ENCODE measurements around the gene ID1.
A peak's percentile ranks its signal among the peaks of the same experiment; 100 is the strongest.
"Not testable (repeated sequence)": the region's sequence is repeated elsewhere in the genome, so short reads cannot be mapped to it uniquely, and the experiment has no call there.

ID1 gene

DNA sequence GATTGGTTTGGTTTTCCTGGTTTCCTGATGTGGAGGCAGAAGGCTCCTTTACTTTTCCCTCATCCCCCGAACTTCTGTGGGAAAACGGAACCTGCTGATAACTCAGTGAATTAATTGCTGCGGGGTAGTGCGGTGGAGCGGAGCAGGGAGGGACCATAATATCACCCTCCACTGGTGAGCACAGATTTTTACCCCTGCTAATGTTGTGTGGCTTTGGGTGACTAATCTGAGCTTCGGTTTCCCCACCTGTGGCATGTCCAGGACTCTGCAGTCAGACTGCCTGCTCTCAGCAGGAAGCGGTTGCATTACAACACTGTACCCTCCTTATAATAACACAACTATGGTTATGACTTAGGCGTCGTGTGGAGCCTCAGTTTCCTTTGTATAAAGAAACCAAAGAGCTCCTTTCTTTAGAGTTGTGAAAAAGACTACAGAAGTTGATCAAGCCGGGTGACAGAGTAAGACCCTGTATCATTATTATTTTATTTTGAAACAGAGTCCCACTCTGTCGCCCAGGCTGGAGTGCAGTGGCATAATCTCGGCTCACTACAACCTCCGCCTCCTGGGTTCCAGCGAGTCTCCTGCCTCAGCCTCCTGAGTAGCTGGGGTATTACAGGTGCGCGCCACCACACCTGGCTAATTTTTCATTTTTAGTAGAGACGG, 2.2 kb upstream of the ID1 start:
- DNase-seq = peak; percentile 58 to 62

GRCh38 chr20:31603822-31604566, 1.1 kb upstream of the ID1 start:
- DNase-seq = peak; percentile 73 to 84

DNA sequence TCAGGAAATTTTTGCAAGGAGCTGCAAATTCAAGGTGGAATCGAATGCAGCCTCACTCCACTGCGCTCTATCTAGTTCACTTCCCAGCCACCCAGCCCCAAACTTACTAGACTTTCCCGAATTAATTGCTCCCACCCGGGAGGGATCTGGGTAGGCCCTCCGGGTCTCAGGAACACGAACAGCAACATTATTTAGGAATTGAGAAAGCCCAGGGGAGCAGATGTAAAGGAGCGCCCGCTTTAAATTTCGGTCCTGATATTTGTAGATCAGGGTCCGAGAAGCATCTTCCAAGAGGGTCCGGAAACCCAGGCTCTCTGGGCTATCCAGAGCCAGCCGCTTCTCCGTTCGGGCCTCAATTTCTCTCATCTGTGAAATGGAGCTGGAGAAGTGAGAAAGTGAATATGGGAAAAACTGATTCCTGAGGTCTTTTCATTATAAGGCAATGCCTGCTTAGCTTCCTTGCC, 490 bp upstream of the ID1 start:
- DNase-seq = no peak

DNA sequence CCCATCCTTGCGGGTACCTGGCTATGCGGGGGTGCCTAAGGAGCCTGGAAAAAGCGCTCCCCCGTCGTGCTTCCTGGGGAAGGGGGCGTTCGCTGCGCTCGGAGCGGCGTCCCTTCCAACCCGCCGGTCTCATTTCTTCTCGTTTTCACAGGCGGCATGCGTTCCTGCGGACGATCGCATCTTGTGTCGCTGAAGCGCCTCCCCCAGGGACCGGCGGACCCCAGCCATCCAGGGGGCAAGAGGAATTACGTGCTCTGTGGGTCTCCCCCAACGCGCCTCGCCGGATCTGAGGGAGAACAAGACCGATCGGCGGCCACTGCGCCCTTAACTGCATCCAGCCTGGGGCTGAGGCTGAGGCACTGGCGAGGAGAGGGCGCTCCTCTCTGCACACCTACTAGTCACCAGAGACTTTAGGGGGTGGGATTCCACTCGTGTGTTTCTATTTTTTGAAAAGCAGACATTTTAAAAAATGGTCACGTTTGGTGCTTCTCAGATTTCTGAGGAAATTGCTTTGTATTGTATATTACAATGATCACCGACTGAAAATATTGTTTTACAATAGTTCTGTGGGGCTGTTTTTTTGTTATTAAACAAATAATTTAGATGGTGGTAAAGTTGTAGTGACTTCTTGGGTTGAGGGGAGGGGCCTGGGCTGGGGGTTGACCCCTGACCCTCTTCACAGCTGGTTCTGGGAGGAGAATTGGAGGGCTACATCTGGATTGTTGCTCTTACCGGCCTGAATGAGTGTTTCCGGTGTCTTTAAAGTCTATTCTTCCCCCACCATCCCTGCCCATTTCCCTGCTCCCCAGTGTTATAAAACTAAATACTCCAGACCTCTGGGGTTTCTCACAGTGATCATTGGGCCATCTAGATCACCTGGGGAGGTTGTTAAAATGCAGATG, 1.1 kb downstream of the ID1 start:
- DNase-seq = peak; percentile 11 to 35

GRCh38 chr20:31606804-31607639, 1.9 kb downstream of the ID1 start:
- DNase-seq = no peak

DNA sequence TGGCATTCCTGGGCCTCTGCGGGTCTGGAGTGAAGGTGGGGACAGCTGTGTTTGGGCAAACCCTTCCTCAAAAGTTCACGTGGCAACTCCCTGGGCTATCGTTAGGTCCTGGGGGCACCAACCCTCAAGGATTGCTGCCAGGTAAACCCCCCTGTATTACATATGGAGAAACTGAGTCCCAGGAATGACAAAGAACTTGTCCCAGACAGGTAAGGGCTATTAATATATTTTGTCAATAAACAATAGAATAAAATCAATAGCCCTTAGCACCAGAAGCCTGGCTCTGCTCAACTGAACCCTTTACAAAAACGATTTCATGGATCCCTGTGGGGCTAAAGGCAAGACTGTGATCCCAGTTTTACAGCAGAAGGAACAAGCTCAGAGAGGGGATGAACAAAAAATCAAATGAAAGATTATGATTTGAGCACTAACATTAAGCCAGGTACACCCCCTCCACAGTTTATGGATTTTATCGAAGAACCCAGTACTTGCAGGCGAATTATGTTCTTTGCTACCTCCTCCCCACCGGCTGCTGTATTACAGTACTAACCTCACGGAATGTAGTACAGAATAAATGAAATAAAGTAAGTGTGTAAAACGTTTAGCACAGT, 2.7 kb downstream of the ID1 start:
- DNase-seq = no peak

DNA sequence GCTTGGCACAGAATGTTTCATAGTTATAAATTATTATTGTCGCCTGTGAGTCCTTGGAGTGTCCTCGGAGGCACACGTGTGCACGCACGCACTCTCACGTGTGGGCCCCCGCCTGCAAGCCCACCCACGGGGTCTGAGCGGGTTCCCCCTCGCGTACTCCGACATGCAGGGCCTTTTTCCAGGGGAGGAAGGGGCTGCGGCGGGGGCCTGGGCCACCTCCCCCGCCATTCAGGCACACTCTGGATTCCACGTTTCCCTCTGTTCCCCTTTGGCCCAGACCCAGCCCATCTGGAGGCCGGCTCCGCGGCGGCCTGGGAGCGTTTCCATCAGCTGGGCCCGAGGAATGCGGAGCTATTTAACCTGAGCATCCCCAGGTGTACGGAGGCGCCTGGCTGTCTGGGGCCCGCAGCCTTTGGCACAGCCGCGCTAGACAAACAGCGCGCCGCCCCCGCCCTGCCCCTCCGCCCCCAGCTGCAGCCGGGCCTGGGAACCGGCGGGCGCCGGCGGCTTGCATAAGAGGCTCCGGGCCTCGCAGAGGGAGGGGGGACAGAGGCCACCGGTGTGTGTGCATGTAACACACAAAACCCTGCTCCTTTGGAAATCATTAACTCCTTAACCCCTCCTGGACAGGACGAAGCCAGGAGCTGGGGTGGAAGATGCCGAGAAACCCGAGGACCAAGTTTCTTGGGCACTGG, 3.3 kb downstream of the ID1 start:
- DNase-seq = no peak

- not testable (repeated sequence) for DNase-seq
These were observed 7.2 kb downstream of the ID1 start for GRCh38 chr20:31612271-31612640.

DNA sequence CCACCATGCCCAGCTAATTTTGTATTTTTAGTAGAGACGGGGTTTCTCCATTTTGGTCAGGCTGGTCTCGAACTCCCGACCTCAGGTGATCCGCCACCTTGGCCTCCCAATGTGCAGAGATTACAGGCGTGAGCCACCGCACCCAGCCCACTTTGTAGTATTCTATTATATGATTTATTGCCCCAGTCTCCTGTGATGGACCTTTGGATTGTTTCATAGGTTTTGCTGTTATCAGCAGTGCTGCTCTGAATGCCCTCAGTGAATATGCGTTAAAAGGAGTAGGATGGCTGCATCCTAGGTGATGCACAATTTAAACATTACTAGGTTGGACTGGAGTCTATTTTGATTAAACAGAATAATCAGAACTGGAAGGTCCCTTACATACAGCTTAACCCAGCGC, 10.3 kb downstream of the ID1 start:
- DNase-seq = no peak

DNA sequence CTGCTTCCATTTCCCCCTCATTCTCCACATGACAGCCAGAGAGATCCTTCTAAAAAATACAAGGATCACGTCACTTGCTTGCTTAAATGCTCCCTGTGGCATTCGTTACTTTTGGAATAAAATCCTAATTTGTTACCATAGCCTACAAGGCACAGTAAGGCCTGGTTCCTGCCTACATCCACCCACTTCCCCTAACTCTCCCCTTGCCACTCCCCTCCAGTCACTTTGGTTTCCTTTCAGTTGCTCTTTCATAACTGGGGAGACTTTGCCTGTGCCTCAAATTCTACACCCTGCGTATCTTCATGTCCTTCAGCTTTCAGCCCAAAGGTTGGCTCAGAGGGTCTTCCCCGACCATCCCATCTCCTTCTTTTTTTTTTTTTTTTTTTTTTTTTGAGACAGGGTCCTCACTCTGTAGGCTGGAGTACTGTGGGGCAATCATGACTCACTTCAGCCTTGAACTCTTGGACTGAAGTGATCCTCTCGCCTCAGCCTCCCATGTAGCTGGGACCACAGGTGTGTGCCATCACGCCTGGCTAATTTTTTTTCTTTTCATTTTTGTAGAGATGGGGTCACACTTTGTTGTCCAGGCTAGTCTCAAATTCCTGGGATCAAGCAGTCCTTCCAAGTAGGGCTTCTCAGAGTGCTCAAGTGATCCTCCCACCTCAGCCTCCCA, 12.5 kb downstream of the ID1 start:
- no peak for DNase-seq

- DNase-seq = no peak
These were observed 15.2 kb downstream of the ID1 start for GRCh38 chr20:31620246-31620645.

GRCh38 chr20:31623123-31623505, 18.0 kb downstream of the ID1 start:
- DNase-seq = not testable (repeated sequence)

GRCh38 chr20:31626534-31626933, 21.4 kb downstream of the ID1 start:
- DNase-seq = not testable (repeated sequence)

GRCh38 chr20:31628057-31628456, 23.0 kb downstream of the ID1 start:
- DNase-seq = not testable (repeated sequence)

GRCh38 chr20:31630187-31630790, 25.2 kb downstream of the ID1 start:
- DNase-seq = no peak

GRCh38 chr20:31632548-31633338, 27.7 kb downstream of the ID1 start:
- no peak for DNase-seq

- no peak for DNase-seq
These were observed 28.3 kb downstream of the ID1 start for GRCh38 chr20:31633339-31633914.

- no peak for DNase-seq
These were observed 32.6 kb downstream of the ID1 start, which contains the start of gene COX4I2 for GRCh38 chr20:31637660-31638059. COX4I2 (plus strand) TSS chr20:31637912; CDS start chr20:31639018, 1,106 bp downstream.

- no peak for DNase-seq
These were observed 33.2 kb downstream of the ID1 start for GRCh38 chr20:31638317-31638716.

All from activated CD4-positive, alpha-beta T cell treated with anti-CD3 and anti-CD28 coated beads, Interleukin-2, amount 50 U/mL, for 48 hours (primary cell).